GM23248 (cell line): ENCODE measurements around the gene ZNF778. TPM values are rescaled to one million over a fixed set of nuclear protein-coding genes. Genes with fewer than 3 reads are reported as not detected.

ENCODE experiments used
- DNase-seq: peaks from one replicate; pipeline ENCODE4 v3.0.0-alpha.2; 2015
- H2AFZ ChIP-seq: fragments of 200-600 bp; sonication (generic); 2 replicates; pipeline ENCODE4 v1.6.1; 2016; ENCODE audit warnings: antibody characterized with exemption
- H3F3A ChIP-seq: fragments of 200-600 bp; sonication (generic); 2 replicates; pipeline ENCODE4 v1.6.1; 2016; ENCODE audit warnings: mild to moderate bottlenecking, antibody characterized with exemption, mixed run types; ENCODE audit not compliant: insufficient read depth
- H3K27ac ChIP-seq: fragments of 200-600 bp; sonication (generic); 2 replicates; pipeline ENCODE4 v1.5.1; 2016; ENCODE audit warnings: mild to moderate bottlenecking
- H3K27me3 ChIP-seq: fragments of 200-600 bp; sonication (generic); replicated peaks from 2 replicates; pipeline ENCODE4 v1.6.1; 2016; ENCODE audit warnings: mild to moderate bottlenecking; ENCODE audit not compliant: insufficient read depth
- H3K36me3 ChIP-seq: fragments of 200-600 bp; sonication (generic); 2 replicates; pipeline ENCODE4 v1.6.1; 2016; ENCODE audit warnings: low read depth, mild to moderate bottlenecking
- H3K4me1 ChIP-seq: fragments of 200-600 bp; sonication (generic); 2 replicates; pipeline ENCODE4 v1.6.1; 2016; ENCODE audit warnings: mild to moderate bottlenecking; ENCODE audit not compliant: insufficient read depth
- H3K4me2 ChIP-seq: fragments of 200-600 bp; sonication (generic); one replicate; pipeline ENCODE4 v1.6.1; 2016; ENCODE audit warnings: mild to moderate bottlenecking; ENCODE audit not compliant: unreplicated experiment
- H3K4me3 ChIP-seq: fragments of 200-600 bp; sonication (generic); 2 replicates; pipeline ENCODE4 v1.5.1; 2016; ENCODE audit warnings: mild to moderate bottlenecking
- H3K79me2 ChIP-seq: fragments of 200-600 bp; sonication (generic); 2 replicates; pipeline ENCODE4 v1.6.1; 2016; ENCODE audit warnings: mild to moderate bottlenecking; ENCODE audit not compliant: insufficient read depth
- H3K9ac ChIP-seq: fragments of 200-600 bp; sonication (generic); 2 replicates; pipeline ENCODE4 v1.6.1; 2016; ENCODE audit warnings: mild to moderate bottlenecking
- H3K9me2 ChIP-seq: fragments of 200-600 bp; sonication (generic); 2 replicates; pipeline ENCODE4 v1.6.1; 2016; ENCODE audit warnings: mixed run types, mild to moderate bottlenecking, moderate library complexity; ENCODE audit not compliant: insufficient read depth
- H3K9me3 ChIP-seq: fragments of 200-600 bp; sonication (generic); one replicate; pipeline ENCODE4 v1.6.1; 2017; ENCODE audit warnings: low read depth
- H4K20me1 ChIP-seq: fragments of 200-600 bp; sonication (generic); 2 replicates; pipeline ENCODE4 v1.6.0; 2016; ENCODE audit not compliant: insufficient read depth
- EZH2 ChIP-seq: fragments of 200-600 bp; sonication (generic); IDR thresholded peaks from 2 replicates; pipeline ENCODE4 v1.6.1; 2018; ENCODE audit warnings: antibody characterized with exemption, mild to moderate bottlenecking; ENCODE audit not compliant: insufficient read depth, poor library complexity, severe bottlenecking
- EZH2phosphoT487 ChIP-seq: fragments of 200-600 bp; sonication (generic); IDR thresholded peaks from 2 replicates; pipeline ENCODE4 v1.6.1; 2018; ENCODE audit warnings: antibody characterized with exemption, moderate library complexity, mild to moderate bottlenecking, low read depth; ENCODE audit not compliant: insufficient read depth
- WGBS, 2 experiments: methylation state at CpG; one replicate each; pipeline ENCODE4 v1.1.6; 2015 to 2017; ENCODE audit warnings: low lambda C conversion rate in 2 of 2, low coverage in 1 of 2; ENCODE audit errors: missing lambda C conversion rate in 2 of 2; 5-methylcytosine and 5-hydroxymethylcytosine counted together
- in situ Hi-C: fragments of 300-500 bp; cut with MboI; formaldehyde crosslinking; loops from 2 replicates; pipeline ENCODE4 v1.15.0; 2020
- polyA plus RNA-seq: library from polyadenylated mRNA; unstranded; fragments of >200 nt; fragmentation: Nextera tagmentation; extraction: Ambion mirVana; gene quantifications from 2 replicates; pipeline ENCODE4 v1.2.1, GENCODE V29; 2016
- total RNA-seq: library from RNA; depleted of rRNA; stranded (reverse); fragments of >200 nt; shearing (Covaris generic); gene quantifications from 2 replicates; pipeline ENCODE4 v1.2.3, GENCODE V29; 2014

Gene ZNF778
- total and polyA plus RNA-seq, 2 experiments from 2014 or later: 3.0 to 3.6 TPM

GRCh38 chr16:89197033-89197632, 20.4 kb upstream of the ZNF778 start:
- H3K27ac ChIP-seq: no peak overlapping the region
- H3K27me3 ChIP-seq: peaks cover 14% of the 10 kb centered on the region
- 84 to 86% methylated on average over 13 of the region's 13 CpGs for WGBS, 2 experiments
- H3K4me1 ChIP-seq: no peaks in the 10 kb centered on the region
- DNase-seq: no peak
- no peak overlapping the region for H3K4me2 ChIP-seq
- H3F3A ChIP-seq: no peaks in the 10 kb centered on the region
- no peaks in the 10 kb centered on the region for H4K20me1 ChIP-seq
- H3K9ac ChIP-seq: no peak overlapping the region
- H3K9me2 ChIP-seq: no peaks in the 10 kb centered on the region
- in situ Hi-C loops: no loop called here
- no peaks in the 10 kb centered on the region for H3K9me3 ChIP-seq
- no peaks in the 10 kb centered on the region for H3K79me2 ChIP-seq
- no peaks in the 10 kb centered on the region for H3K36me3 ChIP-seq
- H2AFZ ChIP-seq: no peak overlapping the region
- TF ChIP-seq EZH2phosphoT487 (no peak), EZH2 (no peak)
- no peak overlapping the region for H3K4me3 ChIP-seq

DNA sequence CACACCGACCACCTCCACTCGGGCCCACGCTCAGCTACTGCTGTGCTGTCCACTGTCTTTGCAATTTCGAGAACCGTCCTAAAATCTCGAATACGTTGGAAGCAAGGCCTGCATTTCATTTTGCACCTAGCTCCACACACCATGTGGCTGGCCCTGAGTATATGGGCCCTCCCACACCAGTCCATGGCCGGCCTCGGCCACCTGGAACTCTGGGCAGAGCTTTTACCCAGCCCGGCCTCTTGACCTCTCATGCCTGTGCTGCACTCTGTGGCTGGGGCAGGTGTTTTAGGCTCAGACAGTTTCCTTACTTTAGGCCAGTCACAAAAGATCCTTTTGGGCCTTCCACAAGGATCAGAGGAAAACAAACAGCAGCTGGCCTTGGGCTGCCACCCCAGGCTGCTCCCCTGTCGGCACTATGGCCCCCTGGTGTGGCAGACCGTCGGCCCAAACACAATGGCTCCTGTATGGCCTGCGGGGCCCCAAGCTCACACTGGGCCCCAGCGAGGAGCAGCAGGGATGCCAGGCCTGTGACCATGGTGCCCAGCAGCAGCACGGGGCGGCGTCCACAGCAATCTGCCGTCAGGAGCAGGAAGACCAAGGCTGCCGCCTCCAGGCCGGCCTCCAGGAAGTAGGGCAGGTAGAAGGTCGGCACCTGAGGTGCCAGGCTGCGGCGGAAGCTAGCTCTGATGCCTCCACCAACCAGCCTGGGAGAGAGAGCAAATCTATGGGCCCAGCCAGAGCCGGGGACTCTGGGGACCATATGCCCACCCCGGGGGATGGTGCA, 19.7 kb upstream of the ZNF778 start:
- Histone ChIP-seq H3K36me3 (no peaks in the 10 kb centered on the region), H3K9ac (no peak overlapping the region), H3K9me3 (no peaks in the 10 kb centered on the region), H3K27me3 (peaks cover 21% of the 10 kb centered on the region), H3K4me1 (no peaks in the 10 kb centered on the region), H3K9me2 (no peaks in the 10 kb centered on the region), H3K79me2 (no peaks in the 10 kb centered on the region), H3K4me2 (no peak overlapping the region), H3K27ac (no peak overlapping the region), H3F3A (peaks cover 3% of the 10 kb centered on the region), H2AFZ (no peak overlapping the region), H4K20me1 (no peaks in the 10 kb centered on the region), H3K4me3 (no peak overlapping the region)
- in situ Hi-C loops: no loop called here
- TF ChIP-seq EZH2phosphoT487 (no peak), EZH2 (no peak)
- no peak for DNase-seq
- 86 to 90% methylated on average over 26 of the region's 26 CpGs for WGBS, 2 experiments

DNA sequence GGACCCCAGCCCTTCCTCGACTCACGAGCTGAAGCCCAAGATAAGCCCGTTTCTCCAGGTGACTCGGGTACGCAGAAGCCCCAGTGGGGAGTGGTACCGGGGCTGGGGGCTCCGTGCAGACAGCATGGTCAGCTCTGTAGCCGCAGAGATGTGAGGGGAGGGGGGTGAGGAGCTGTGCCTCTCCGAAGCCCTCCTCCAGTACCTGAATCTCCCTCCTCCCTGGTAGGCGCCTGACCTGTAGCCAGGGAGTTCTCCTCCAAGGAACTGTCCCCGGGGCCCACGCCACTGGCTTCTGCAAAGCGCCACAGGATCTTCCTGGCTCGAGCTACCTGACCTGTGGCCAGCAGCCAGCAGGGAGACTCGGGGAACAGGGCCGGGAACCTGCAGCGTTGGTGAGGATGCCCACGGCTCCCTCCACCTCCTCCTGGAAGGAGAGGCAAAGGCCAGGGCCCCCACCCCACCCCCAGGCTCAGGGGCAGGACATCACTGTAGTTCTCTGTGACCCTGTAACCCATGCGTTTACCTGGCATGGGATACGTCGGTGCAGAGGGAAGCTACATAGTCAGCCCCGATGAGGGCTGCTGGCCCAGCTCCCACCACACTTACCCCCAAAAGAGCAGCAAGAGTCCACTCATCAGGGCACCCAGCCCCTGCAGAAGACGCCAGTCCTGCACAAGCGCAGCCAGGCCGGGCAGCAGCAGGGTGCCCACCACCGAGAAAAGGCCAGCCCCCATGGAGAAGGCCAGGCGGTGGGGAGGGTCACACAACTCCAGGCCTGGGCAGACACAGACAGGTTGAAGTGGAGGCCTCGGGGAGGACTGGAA, 18.9 kb upstream of the ZNF778 start:
- TF ChIP-seq EZH2: no peak
- TF ChIP-seq EZH2phosphoT487: no peak
- no peaks in the 10 kb centered on the region for H4K20me1 ChIP-seq
- H3K79me2 ChIP-seq: no peaks in the 10 kb centered on the region
- H3K4me1 ChIP-seq: no peaks in the 10 kb centered on the region
- H2AFZ ChIP-seq: no peak overlapping the region
- DNase-seq: no peak
- H3K27me3 ChIP-seq: peaks cover 29% of the 10 kb centered on the region
- no peaks in the 10 kb centered on the region for H3K9me3 ChIP-seq
- H3K4me2 ChIP-seq: no peak overlapping the region
- 79% methylated on average over 25 to 28 of the region's 28 CpGs for WGBS, 2 experiments
- peaks cover 11% of the 10 kb centered on the region for H3F3A ChIP-seq
- no peaks in the 10 kb centered on the region for H3K36me3 ChIP-seq
- H3K9ac ChIP-seq: no peak overlapping the region
- H3K9me2 ChIP-seq: no peaks in the 10 kb centered on the region
- H3K4me3 ChIP-seq: no peak overlapping the region
- in situ Hi-C loops: no loop called here
- H3K27ac ChIP-seq: no peak overlapping the region

- DNase-seq: no peak
- no peak overlapping the region for H3K9ac ChIP-seq
- H2AFZ ChIP-seq: no peak overlapping the region
- peaks cover 16% of the 10 kb centered on the region for H3F3A ChIP-seq
- peaks cover 36% of the 10 kb centered on the region for H3K27me3 ChIP-seq
- no peaks in the 10 kb centered on the region for H3K9me3 ChIP-seq
- H3K4me2 ChIP-seq: no peak overlapping the region
- no peaks in the 10 kb centered on the region for H3K79me2 ChIP-seq
- no peaks in the 10 kb centered on the region for H3K4me1 ChIP-seq
- no peaks in the 10 kb centered on the region for H4K20me1 ChIP-seq
- 68 to 69% methylated on average over 22 of the region's 22 CpGs for WGBS, 2 experiments
- H3K27ac ChIP-seq: no peak overlapping the region
- H3K9me2 ChIP-seq: no peaks in the 10 kb centered on the region
- in situ Hi-C loops: no loop called here
- H3K4me3 ChIP-seq: no peak overlapping the region
- H3K36me3 ChIP-seq: no peaks in the 10 kb centered on the region
- TF ChIP-seq EZH2 (no peak), EZH2phosphoT487 (no peak)
Measured at GRCh38 chr16:89199241-89200123, 18.0 kb upstream of the ZNF778 start.
